NB4 (cell line): ENCODE data around the gene OPCML.

Source experiments
- DNase-seq: peaks from one replicate; pipeline ENCODE4 v3.0.0; 2010; ENCODE audit warnings: low read depth
- H3K4me3 ChIP-seq: one replicate; pipeline ENCODE4 v1.5.1; 2011; ENCODE audit warnings: mild to moderate bottlenecking, low read depth, low read length, moderate library complexity
- MYC ChIP-seq: IDR thresholded peaks from 2 replicates; pipeline ENCODE4 v1.6.1; 2011; ENCODE audit warnings: low read depth, low read length
- POLR2A ChIP-seq: IDR thresholded peaks from 2 replicates; pipeline ENCODE4 v1.6.1; 2011; ENCODE audit warnings: mild to moderate bottlenecking; ENCODE audit not compliant: insufficient read length; ENCODE audit errors: extremely low read depth
- TF ChIP-seq, protein P1 (sequence below): IDR thresholded peaks from one replicate; pipeline ENCODE4 v1.5.1; 2012; ENCODE audit warnings: low read depth, low read length
- TF ChIP-seq, protein P2 (sequence below): IDR thresholded peaks from 2 replicates; pipeline ENCODE4 v1.6.1; 2011; ENCODE audit warnings: low read depth, low read length

The OPCML gene

DNA sequence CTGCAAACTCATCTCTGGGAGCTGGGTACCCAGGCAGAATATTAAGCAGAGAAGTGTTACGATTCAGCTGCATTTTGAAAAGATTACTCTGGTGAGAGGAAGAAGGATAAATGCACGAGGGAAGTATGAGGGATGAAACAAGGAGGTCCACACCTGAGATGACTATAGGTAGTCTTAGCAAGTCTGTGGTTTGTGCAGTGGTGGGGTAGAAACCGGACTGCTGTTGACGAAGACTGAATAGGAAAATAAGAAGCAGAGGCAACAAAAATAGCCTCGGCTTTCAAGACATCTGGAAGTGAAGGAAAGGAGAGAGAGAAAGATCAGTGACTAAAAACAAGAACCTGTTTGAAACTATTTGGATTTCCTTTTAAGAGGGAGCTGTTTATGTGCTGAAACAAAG is 810.8 kb downstream of the OPCML start:
- DNase-seq = no peak
- H3K4me3 ChIP-seq = no peak overlapping the region
- TF ChIP-seq, protein P1, sequence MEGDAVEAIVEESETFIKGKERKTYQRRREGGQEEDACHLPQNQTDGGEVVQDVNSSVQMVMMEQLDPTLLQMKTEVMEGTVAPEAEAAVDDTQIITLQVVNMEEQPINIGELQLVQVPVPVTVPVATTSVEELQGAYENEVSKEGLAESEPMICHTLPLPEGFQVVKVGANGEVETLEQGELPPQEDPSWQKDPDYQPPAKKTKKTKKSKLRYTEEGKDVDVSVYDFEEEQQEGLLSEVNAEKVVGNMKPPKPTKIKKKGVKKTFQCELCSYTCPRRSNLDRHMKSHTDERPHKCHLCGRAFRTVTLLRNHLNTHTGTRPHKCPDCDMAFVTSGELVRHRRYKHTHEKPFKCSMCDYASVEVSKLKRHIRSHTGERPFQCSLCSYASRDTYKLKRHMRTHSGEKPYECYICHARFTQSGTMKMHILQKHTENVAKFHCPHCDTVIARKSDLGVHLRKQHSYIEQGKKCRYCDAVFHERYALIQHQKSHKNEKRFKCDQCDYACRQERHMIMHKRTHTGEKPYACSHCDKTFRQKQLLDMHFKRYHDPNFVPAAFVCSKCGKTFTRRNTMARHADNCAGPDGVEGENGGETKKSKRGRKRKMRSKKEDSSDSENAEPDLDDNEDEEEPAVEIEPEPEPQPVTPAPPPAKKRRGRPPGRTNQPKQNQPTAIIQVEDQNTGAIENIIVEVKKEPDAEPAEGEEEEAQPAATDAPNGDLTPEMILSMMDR = no peak
- TF ChIP-seq, protein P2, sequence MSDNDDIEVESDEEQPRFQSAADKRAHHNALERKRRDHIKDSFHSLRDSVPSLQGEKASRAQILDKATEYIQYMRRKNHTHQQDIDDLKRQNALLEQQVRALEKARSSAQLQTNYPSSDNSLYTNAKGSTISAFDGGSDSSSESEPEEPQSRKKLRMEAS = no peak

DNA sequence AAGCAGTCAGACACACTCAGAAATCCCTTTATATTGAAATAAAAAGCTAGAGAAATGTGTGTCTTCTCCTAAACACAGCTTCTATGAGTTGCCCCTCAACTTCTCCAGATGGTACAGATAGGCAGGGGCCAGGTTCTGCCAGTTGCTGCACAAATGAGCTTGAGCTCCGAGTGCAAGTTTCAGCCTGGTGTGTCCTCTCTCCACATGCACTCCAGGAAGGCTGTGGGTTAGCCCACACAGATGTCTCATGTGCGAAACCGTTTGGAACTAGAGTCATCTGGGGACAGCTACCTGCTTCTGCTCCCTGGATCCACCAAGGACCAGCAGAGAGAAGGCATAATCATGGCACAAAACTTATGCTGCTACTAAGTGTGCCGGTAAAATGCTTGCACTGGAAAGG is 812.6 kb downstream of the OPCML start:
- H3K4me3 ChIP-seq = no peak overlapping the region
- no peak for DNase-seq
- TF ChIP-seq MYC = no peak
- TF ChIP-seq, protein P2 = no peak
- no peak for TF ChIP-seq POLR2A
- TF ChIP-seq, protein P1 = no peak

DNA sequence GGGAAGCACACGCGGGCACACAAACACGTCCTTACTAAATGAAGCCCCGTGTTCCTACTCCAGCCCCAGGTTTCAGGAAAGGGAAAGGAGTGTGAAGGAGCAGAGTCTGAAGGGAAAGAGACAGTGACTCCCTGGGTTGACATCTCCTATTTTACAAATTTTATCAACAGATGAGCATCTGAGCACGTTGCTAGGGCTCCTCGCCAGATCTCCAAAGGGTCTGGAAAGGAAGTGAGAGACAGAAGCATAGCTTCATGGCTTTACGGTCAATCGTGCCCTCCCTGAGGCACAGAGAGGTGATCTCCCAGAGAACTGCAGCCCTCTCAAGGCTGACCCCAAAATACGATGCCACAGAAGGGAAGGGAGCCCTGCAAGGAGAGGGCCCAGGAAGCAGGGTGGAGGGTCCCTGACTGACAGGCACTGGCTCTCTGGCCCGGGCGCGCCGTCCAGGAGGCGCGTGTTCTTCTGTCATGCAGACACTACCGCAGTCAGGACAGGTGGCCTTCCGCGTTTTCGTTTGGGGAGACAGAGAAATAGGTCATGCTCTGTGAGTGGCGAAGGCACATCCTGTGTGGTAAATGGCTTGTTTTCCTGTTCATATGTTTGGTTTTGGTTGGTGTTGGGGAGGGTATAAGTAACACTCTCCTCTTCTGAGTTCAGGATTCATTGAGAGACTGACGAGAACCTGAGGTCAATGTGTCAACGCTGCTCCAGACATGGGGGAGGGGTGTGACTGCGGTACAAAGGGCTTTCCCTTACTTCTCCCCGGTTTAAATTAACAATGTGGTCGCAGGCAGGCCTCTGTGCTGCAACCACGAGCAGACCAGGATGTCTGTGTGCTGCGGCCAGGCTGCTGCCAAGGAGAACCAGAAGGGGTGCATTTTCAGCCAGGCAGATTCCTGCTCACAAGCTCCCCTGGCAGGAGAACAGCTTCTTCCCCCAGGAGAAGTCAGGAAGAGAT is 813.3 kb downstream of the OPCML start:
- no peak overlapping the region for H3K4me3 ChIP-seq
- peak; percentile 25 for DNase-seq
- TF ChIP-seq, protein P2 = no peak
- TF ChIP-seq, protein P1 = no peak
- no peak for TF ChIP-seq POLR2A
- TF ChIP-seq MYC = 0 out of 2 replicates have a peak, but pooled peaks have one; percentile 12

DNA sequence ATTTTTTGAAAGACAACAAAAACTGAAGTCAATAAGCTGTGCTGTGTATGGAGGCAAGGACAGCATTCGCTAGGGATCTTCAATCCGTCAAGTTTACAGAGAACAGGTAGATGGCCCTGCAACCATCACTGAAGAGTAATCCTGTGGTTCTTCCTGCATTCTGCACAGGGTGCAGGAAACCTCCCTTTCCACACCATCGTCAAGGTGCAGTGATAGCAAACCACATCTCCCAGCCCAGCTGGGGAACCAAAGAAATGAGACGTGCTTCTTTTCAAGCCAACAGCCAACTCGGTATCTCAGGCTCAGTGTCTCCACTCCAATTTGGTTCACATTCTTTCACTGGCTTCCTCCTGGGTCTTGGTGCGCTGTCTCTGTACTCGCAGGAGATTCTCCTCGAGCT is 814.5 kb downstream of the OPCML start:
- TF ChIP-seq POLR2A = no peak
- TF ChIP-seq, protein P1 = no peak
- TF ChIP-seq, protein P2 = no peak
- no peak for TF ChIP-seq MYC
- no peak overlapping the region for H3K4me3 ChIP-seq
- no peak for DNase-seq

DNA sequence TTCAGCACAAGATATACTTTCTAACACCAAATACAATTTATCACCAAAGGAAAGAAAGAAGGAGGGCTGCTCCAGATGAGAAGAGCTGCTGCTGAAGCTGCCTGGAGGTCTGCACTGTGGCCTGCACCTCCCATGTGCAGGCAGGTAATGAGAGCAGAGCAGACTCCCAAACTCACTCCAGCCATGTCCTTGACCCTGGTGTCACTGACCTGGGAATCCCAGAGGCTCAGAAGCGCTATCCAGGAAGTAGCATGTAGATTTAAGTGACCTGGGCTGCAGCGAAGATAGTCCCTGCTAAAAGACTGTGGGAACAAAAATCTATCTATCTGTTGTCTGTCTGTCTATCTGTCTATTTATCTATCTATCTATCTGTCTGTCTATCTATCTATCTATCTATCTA is 816.3 kb downstream of the OPCML start:
- H3K4me3 ChIP-seq = no peak overlapping the region
- no peak for DNase-seq
- TF ChIP-seq POLR2A = no peak

DNA sequence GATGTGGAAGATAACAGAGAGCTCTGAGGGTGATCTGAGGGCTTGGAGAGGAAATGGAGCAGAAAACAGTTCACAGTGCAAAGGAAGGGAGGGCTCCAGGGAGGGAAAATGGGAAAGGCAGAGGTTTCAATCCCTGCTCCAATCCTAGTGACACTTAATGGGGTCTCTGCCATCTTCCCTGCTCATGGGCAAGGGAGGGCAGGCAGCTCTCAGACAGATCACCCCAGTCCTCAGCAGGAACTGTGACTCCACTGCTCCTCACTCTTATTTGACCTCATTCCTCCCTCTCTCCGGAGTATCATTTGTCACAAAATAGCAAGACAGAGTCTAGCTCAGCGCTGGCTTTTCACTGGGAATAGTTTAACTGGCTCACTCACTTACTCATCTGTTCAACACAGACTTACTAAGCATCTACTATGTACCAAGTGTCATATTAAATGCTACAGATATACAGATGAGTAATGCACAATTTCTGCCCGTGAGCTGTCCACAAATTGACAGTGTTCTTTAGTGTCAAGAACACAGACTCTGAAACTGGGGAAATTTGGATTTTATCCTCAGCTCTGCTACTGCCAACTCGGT is 817.4 kb downstream of the OPCML start:
- DNase-seq = no peak
- no peak overlapping the region for H3K4me3 ChIP-seq
- TF ChIP-seq, protein P1 = no peak
- TF ChIP-seq POLR2A (no peak), MYC (no peak)
- TF ChIP-seq, protein P2 = no peak
